SKM-1 treated with dmso at 0.1 percent for 144 hours (cell line): ENCODE results near the gene FHIP1A.
A peak's percentile ranks its signal among the peaks of the same experiment; 100 is the strongest.

Source experiments
- DNase-seq: peaks from one replicate; lab custom pipeline; 2025; ENCODE audit not compliant: unreplicated experiment; lab: John Stamatoyannopoulos, UW

The FHIP1A gene

DNA sequence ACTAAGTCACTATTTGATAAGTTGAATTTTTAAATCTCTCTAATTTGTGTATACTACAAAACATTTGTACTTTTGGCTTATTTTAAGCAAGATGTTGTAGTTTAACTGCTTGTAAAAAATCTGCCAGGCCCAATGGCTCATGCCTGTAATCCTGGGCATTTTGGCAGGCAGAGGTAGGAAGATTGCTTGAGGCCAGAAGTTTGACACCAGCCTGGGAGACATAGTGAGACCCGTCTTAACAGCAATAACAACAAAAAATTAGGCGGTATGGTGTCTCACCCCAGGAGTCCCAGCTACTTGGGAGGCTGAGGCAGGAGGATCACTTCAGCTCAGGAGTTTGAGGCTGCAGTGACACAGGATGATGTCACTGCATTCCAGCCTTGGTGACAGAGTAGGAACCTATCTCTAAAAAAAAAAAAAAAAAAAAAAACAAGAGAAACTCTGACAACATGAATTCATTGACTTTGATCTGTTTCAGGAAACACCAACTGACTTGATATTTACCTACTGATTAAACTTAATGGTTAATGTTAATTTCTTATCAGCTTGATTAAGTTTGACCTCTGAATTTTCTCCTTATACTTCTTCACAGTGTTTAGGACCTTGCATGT is 8.9 kb downstream of the FHIP1A start:
- no peak for DNase-seq

- no peak for DNase-seq
Observed at GRCh38 chr4:151418385-151418784, 9.4 kb downstream of the FHIP1A start.

- no peak for DNase-seq
Observed at GRCh38 chr4:151418856-151419255, 9.9 kb downstream of the FHIP1A start.

DNA sequence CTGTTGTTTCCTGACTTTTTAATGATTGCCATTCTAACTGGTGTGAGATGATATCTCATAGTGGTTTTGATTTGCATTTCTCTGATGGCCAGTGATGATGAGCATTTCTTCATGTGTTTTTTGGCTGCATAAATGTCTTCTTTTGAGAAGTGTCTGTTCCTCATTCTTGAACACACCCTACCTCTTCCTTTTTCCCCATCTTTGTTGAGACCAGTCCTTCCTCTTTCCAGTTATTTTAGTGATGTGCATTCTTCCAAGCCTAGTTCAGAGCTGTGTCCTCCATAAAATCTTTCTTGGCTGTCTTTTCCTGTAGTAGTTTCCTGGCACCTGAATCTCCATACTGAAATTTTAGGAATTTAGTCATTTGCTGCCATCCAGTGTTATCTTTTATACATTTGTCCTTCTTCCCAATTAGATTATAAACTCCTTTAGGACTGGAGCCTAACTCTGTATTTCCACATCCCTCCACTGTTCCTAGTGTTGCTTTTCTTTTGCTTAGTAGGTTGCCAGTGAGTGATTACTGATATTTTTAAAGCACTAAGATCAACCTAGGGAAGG is 11.4 kb downstream of the FHIP1A start:
- peak; percentile 38 for DNase-seq

DNA sequence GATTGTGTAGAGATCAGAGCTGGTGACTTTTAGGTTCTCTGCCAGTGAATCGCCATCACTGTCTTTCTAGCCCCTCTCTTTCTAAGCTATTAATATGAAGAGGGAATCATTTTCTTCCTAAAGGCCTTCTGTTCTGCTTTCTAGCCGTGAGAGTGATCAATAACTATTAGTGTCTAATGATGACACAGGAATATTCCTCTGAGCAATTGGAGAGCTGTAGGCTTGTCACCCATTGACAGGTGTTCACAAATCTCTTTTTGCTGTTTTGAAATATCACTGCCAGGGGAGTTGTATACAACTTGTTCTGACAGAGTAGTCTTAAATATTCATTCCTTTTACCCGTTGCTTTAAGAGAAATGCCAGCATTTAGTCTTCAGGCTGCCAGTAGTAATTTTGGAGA is 13.9 kb downstream of the FHIP1A start:
- DNase-seq: no peak

- DNase-seq: no peak
Observed at GRCh38 chr4:151426513-151426912, 17.5 kb downstream of the FHIP1A start.

DNA sequence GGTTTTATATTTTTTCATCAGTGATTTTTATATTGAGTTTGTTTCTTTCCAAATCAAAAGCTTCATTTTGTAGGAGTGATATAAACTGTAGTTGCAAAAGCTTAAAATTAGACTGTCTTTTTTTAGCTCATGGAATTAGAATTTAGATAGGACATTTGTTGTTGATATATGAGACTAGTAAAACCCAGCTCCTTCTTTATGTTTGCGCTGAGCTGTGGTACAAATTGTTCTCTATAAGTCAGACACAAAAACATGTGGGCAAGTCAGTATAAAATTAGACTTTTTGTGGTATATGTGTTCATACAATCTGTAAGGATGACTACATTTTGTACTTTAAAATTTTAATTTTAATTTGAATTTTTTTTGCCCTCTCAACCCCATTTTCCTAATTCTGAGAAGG is 18.3 kb downstream of the FHIP1A start:
- DNase-seq: no peak

DNA sequence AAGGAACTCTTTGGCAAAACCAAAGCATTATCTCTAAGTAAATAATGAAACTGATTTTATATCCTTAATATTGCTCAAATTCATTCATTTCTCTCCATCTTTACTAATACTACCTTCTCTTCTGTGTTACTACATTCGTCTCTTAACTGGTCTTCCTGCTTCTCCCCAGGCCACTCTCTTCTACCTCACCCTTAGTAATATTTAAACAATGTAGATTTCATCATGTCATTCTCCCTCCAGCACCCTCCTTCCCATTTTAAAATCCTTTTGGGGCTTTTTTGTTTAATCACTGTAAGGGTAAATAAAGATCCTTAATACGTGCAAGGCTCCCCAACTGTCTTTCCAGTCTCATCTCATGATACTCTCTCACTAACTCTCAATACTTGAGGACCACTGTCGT is 19.4 kb downstream of the FHIP1A start:
- DNase-seq: no peak

GRCh38 chr4:151429957-151430570 is 21.1 kb downstream of the FHIP1A start:
- no peak for DNase-seq

DNA sequence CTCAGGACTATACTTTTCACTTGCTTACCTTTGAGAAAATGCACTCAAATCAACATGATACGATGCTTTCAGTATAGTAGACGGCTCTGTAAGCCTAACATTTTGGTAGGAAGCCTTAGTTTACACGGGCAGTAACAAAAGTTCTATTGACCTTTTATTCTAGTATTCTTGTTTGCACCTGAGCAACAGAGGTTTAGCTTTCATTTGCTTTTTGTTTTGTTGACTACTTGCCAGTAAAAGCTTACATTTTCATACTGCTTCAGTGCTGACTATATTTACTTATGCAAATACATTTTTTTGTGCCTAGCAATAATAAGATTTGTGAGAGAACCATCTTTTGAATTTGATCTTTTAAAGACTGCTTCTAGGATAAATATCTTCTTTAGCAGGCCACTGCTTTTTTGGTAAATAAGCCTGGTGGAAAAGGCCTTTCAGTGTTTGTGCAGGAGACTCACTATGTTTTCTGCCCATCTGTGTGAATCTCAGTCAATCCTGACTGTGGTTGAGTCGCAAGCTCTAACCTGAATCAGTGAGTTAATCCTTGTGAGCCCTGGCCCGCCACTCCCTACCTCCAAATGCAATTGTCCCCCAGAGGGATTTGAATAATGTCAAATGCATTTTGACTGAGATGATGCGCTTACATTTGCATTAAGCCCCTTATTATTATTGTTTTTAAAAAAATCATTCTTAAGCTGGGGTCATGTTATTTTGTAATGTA is 21.9 kb downstream of the FHIP1A start:
- DNase-seq: no peak

DNA sequence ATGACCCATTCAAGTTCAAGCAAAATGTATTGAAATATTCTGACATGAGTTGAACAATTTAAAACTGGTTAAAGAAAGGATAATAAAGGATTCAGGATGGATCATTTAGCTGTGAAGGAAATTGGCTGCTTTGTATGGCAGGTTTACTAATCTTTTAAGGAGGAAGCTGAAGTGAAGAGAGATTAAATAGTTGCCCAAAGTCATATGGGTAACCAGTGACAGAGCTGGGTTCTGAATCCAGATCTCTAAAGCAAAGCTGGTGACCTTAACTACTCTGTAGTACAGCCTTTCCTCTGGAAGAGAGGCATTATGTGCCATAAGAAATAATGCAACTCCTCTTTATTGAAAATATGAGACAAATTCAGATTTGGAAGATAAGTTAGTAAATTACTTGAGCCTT is 22.8 kb downstream of the FHIP1A start:
- no peak for DNase-seq

DNA sequence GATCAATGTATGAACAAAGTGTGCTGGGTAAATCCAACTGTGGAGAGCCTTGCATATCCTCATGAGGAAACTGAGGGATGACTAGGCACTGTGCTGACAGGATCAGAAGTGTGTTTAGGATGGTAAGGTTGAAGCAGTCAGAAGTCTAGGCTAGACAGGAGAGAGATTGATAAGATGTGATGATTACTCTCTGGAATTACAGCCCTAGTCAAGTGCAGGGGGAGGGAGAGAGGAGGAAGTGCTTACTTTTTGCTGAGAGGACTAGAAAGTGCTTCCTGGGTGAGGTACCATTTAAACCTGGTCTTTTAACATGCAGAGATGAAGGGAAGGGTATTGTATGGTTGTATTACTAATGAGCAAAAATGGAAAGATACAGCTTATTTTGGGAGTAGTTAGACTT is 23.7 kb downstream of the FHIP1A start:
- DNase-seq: no peak

DNA sequence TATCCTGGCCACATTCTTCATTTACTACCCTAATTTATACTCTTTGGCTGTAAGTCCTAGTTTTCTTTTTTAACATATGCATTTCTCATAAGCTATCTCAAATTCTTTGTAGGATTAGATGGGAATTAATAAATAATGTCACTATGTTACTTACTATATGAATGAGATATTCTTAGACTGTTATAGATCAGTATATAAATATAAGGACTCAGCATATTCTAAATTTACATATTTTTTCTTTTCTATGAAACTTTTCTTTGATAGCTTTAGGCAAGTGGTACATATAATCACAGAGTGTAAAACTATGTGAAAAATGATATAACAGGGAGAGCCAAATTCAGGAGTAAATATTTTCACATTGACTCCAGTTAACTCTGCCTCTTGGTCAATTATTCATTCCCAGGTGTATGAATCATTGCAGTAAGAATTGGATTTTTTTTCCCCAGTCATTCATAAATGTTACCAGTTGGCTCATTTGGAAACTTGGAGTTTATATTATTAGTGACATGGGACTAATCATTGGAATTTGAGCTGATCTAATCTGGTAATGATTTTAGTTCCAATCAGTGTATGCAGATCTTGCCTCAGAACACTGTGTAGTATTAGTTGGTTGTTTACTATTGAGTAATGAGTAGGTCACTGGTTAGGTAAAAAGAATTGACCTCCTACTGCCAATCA is 25.3 kb downstream of the FHIP1A start:
- no peak for DNase-seq

- no peak for DNase-seq
Observed at GRCh38 chr4:151436093-151436518, 27.1 kb downstream of the FHIP1A start.

DNA sequence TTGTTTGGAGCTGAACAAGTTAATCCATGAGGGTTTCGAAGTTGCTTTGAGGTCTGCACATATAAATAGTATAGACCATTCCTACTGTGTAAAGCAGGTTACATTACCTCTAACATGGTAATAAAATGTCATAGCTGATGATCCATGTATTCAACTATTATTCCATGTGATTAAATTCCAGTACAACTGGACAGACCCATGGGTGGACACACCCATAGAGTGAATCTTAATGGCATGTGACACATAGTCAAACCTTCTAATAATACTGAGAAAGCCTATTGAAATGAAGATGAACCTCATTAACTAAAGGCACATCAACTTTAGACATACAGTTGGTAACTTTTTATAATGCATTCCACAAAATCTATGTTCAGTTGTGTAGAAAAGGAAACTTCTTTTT is 28.5 kb downstream of the FHIP1A start:
- no peak for DNase-seq

DNA sequence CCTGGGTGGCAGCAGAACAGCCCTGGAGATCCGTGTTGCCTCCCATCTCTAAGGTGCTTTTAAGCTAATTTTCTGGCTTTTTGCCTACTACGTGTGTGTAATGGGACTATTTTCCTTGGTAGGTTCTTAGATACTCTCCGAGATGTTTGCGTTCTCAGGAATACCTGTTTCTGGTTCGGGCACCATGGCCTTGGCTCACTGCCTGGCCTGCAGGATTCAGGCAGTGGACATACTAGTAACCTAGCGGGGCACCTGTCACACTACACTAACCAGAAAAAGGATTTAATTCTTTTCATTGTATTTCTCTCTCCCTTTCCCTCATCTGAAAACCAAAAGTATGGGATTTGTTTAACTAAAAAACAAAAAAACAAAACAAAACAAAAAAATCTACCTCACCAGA is 29.2 kb downstream of the FHIP1A start:
- no peak for DNase-seq

DNA sequence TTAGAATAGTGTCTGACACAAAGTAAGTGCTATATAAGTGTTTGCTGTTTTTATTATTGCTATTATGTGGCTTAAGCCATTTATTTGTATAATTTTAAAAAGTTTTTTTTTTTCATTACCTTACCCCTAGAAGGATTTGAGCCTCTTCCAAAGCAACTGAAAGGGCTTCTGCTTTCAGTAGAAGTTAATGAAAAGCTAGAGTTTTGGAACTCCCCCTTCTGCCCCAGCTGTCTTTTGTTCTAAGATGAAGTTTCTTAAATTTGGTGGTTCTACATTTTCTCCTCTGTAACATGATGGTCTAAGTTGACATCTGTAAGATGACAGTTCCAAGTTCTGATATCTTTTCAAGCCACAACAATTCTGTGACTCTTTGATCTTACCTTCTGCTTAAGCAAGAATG is 30.3 kb downstream of the FHIP1A start:
- no peak for DNase-seq

GRCh38 chr4:151442002-151442401 is 33.0 kb downstream of the FHIP1A start:
- DNase-seq: no peak

GRCh38 chr4:151443247-151443646 is 34.3 kb downstream of the FHIP1A start:
- DNase-seq: no peak

- DNase-seq: no peak
Observed at GRCh38 chr4:151443752-151444151, 34.8 kb downstream of the FHIP1A start.

DNA sequence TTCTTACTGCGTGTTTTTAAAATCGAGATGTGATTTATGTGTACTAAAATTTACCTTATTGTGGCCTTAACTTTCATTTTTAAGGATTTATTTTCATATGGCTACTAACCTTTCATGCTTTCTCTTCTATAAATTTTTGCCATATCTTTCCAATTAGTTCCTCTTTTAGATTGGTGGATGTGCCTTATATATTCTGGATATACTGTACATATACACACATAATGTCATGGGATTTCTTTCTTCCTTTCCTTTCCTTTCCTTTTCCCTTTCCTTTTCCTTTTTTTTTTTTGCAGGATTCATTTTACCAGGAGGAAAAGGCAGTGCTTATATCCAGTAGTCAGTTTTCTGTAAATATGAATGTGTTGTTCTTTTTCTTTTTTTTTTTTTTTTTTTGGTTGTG is 37.2 kb downstream of the FHIP1A start:
- DNase-seq: no peak

DNA sequence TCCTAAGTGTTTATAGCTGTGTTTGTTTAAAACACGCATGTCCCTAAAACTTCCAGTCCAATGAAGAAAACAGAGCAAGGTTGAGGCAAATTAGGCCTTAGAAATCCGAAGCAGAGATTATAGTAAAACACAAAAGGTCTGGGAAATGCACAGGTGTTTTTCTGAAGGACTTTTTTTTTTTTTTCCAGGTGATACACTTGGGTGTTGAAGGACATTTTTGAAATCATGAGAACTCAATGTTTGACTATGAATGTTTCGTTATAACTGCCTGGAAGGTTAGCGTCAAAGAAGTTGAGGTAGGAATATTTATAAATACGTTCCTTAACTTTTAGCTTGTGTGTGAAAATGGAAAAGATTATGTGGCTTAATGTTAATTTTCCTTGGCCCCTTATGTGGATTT is 45.5 kb downstream of the FHIP1A start:
- no peak for DNase-seq
